Stomach (tissue), 4 donors: ENCODE measurements around the gene PRTN3.

Experiments
- CTCF ChIP-seq, 7 experiments: fragments of 450-650 bp in 4 of 7; fragments of 200-600 bp in 3 of 7; sonication (generic) in 3 of 7; IDR thresholded peaks; one replicate each; pipeline ENCODE4 v1.5.1; 2016 to 2019; ENCODE audit warnings: antibody characterized with exemption in 7 of 7, control low read depth in 2 of 7, mild to moderate bottlenecking in 1 of 7
- EP300 ChIP-seq: sonication (generic); formaldehyde crosslinking; IDR thresholded peaks from one replicate; pipeline ENCODE4 v1.6.1; 2017; ENCODE audit warnings: antibody characterized with exemption
- POLR2A ChIP-seq, 4 donors: fragments of 450-650 bp; IDR thresholded peaks; one replicate each; pipeline ENCODE4 v1.6.1; 2016; ENCODE audit warnings: antibody characterized with exemption in 4 of 4, control low read depth in 2 of 4, mild to moderate bottlenecking in 1 of 4, moderate library complexity in 1 of 4
- POLR2AphosphoS5 ChIP-seq, 3 donors: sonication (generic); formaldehyde crosslinking; IDR thresholded peaks; one replicate each; pipeline ENCODE4 v1.6.1; 2016; ENCODE audit warnings: antibody characterized with exemption in 3 of 3

- TF ChIP-seq CTCF (IDR thresholded peaks at IDR 0.05): no peak
- no peak for TF ChIP-seq POLR2A (IDR thresholded peaks at IDR 0.05)
- TF ChIP-seq POLR2AphosphoS5 (IDR thresholded peaks at IDR 0.05): no peak
- no peak for TF ChIP-seq EP300
Observed at GRCh38 chr19:808423-808775, 32.4 kb upstream of the PRTN3 start.
